Uterus (tissue), 4 donors: ENCODE measurements around the gene KIF17. TPM values are rescaled to one million over a fixed set of nuclear protein-coding genes. Genes with fewer than 3 reads are reported as not detected.

ENCODE experiments used
- DNase-seq, 2 donors: peaks; one replicate each; pipeline ENCODE4 v3.0.0-alpha.2; 2019 to 2020
- H3K27ac ChIP-seq, 2 donors: fragments of 200-600 bp; sonication (generic); 1 replicate in 1 of 2; 2 replicates in 1 of 2; pipeline ENCODE4 v1.5.1; 2016 to 2018
- H3K27me3 ChIP-seq, 2 donors: fragments of 200-600 bp; sonication (generic); one replicate each; pipeline ENCODE4 v1.5.1; 2018 to 2019; ENCODE audit warnings: control low read depth in 1 of 2
- H3K36me3 ChIP-seq, 2 donors: fragments of 200-600 bp; sonication (generic); one replicate each; pipeline ENCODE4 v1.5.1; 2019; ENCODE audit warnings: control low read depth in 1 of 2
- H3K4me1 ChIP-seq, 2 donors: fragments of 200-600 bp; sonication (generic); one replicate each; pipeline ENCODE4 v1.5.1; 2018 to 2019; ENCODE audit warnings: control low read depth in 1 of 2
- H3K4me3 ChIP-seq, 2 donors: fragments of 200-600 bp; sonication (generic); 1 replicate in 1 of 2; 2 replicates in 1 of 2; pipeline ENCODE4 v1.5.1; 2018 to 2019; ENCODE audit warnings: mild to moderate bottlenecking in 1 of 2
- H3K9me3 ChIP-seq, 2 donors: fragments of 200-600 bp; sonication (generic); one replicate each; pipeline ENCODE4 v1.5.1; 2019; ENCODE audit warnings: control low read depth in 1 of 2
- CTCF ChIP-seq, 4 experiments: fragments of 200-600 bp in 2 of 4; fragments of 450-650 bp in 2 of 4; sonication (generic) in 2 of 4; IDR thresholded peaks; one replicate each; pipeline ENCODE4 v1.5.1; 2016 to 2019; ENCODE audit warnings: antibody characterized with exemption in 4 of 4, mild to moderate bottlenecking in 2 of 4, moderate library complexity in 1 of 4
- POLR2A ChIP-seq, 2 donors: fragments of 450-650 bp; IDR thresholded peaks; one replicate each; pipeline ENCODE4 v1.6.1; 2016; ENCODE audit warnings: antibody characterized with exemption in 2 of 2, mild to moderate bottlenecking in 1 of 2, moderate library complexity in 1 of 2
- intact Hi-C: fragments of 100-400 bp; cut with DNase I; formaldehyde crosslinking; loops from one replicate; pipeline ENCODE4 v1.15.1; 2023; ENCODE audit warnings: low total_unique reads
- total RNA-seq, 4 donors: library from RNA; depleted of rRNA in 3 of 4; stranded (reverse); fragments of >200 nt in 3 of 4; gene quantifications; one replicate each; pipeline versions ENCODE4 v1.1.0 to v1.2.4, GENCODE V29; 2014 to 2023
- donor health status: DM: yes; HTN: yes; CAD: no.

KIF17 gene
- total RNA-seq, 4 donors from 2014 or later = 0.77 to 6.3 (median 4.9) TPM; not detected in 1

DNA sequence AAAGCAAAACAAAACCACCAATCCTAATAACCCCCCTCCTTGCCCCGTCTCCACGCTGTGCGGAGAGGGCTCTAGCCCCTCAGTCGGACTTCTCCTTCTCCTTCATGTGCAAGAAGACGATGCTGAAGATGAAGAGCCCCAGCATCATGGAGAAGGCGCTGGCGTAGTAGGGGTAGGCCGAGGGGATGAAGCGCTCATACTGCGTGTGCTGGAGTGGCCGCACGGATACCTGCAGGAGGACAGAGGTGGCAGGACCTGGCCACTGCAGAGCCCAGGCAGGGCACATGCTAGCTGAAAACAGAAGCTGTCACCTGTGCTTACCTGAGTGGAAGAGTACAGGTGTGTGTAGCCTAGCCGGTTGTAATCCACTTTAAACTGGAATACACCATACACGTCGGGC, 65.5 kb downstream of the KIF17 start:
- H3K27me3 ChIP-seq = no peaks in the 10 kb centered on the region
- no peak for TF ChIP-seq POLR2A (IDR thresholded peaks at IDR 0.05)
- TF ChIP-seq CTCF (IDR thresholded peaks at IDR 0.05) = no peak
- no peaks in the 10 kb centered on the region for H3K9me3 ChIP-seq
- H3K4me1 ChIP-seq = no peaks in the 10 kb centered on the region
- no peak overlapping the region for H3K4me3 ChIP-seq
- intact Hi-C loops = no loop called here
- DNase-seq = no peak
- H3K36me3 ChIP-seq = no peaks in the 10 kb centered on the region
- no peak overlapping the region for H3K27ac ChIP-seq

- intact Hi-C loops = loop anchor here (10.0 kb wide), 1 partner anchor 124 kb away; no protein-coding TSS in a partner anchor
- H3K4me3 ChIP-seq = no peak overlapping the region
- H3K36me3 ChIP-seq = no peaks in the 10 kb centered on the region
- no peaks in the 10 kb centered on the region for H3K4me1 ChIP-seq
- H3K9me3 ChIP-seq = no peaks in the 10 kb centered on the region
- no peak overlapping the region for H3K27ac ChIP-seq
- TF ChIP-seq CTCF (IDR thresholded peaks at IDR 0.05) (no peak), POLR2A (IDR thresholded peaks at IDR 0.05) (no peak)
- no peak for DNase-seq
- no peaks in the 10 kb centered on the region for H3K27me3 ChIP-seq
These were observed 68.9 kb downstream of the KIF17 start for GRCh38 chr1:20648946-20649345.

DNA sequence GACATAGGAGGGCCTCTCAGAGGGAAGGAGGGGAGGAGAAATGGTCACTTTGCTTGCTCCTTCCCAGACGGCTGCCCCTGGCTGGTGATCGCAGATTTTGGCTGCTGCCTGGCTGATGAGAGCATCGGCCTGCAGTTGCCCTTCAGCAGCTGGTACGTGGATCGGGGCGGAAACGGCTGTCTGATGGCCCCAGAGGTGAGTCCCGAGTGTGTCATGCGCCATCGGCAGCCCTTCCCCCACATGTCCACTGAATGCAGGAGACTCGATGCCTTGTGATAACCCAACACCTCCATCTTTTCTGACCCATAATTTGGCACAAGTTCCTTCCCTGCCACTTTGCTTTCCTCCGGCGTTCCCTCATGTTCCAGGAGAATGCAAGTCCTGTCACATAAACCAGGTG, 69.4 kb downstream of the KIF17 start:
- DNase-seq = no peak
- H3K4me1 ChIP-seq = no peaks in the 10 kb centered on the region
- no peaks in the 10 kb centered on the region for H3K9me3 ChIP-seq
- H3K27ac ChIP-seq = no peak overlapping the region
- no peaks in the 10 kb centered on the region for H3K36me3 ChIP-seq
- H3K4me3 ChIP-seq = no peak overlapping the region
- no peak for TF ChIP-seq POLR2A (IDR thresholded peaks at IDR 0.05)
- no peak for TF ChIP-seq CTCF (IDR thresholded peaks at IDR 0.05)
- intact Hi-C loops = loop anchor here (10.0 kb wide), 1 partner anchor 124 kb away; no protein-coding TSS in a partner anchor
- no peaks in the 10 kb centered on the region for H3K27me3 ChIP-seq

DNA sequence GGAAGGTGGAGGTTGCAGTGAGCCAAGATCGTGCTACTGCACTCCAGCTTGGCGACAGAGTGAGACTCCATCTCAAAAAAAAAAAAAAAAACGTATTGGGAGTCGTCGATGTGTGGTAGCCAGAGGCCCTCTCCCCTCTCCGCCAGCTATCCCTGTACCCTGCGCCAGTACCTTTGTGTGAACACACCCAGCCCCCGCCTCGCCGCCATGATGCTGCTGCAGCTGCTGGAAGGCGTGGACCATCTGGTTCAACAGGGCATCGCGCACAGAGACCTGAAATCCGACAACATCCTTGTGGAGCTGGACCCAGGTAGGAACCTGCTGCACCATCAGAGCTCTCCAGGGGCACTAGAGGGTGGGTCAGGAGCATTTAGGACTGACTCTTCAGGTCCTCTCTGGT, 72.4 kb downstream of the KIF17 start:
- Histone ChIP-seq H3K36me3 (no peaks in the 10 kb centered on the region), H3K4me1 (no peaks in the 10 kb centered on the region), H3K4me3 (no peak overlapping the region), H3K9me3 (no peaks in the 10 kb centered on the region), H3K27ac (no peak overlapping the region), H3K27me3 (no peaks in the 10 kb centered on the region)
- TF ChIP-seq CTCF (IDR thresholded peaks at IDR 0.05) (no peak), POLR2A (IDR thresholded peaks at IDR 0.05) (no peak)
- no peak for DNase-seq
- intact Hi-C loops = loop anchor here (10.0 kb wide), 1 partner anchor 121 kb away; no protein-coding TSS in a partner anchor

GRCh38 chr1:20644416-20644815, 73.4 kb downstream of the KIF17 start:
- intact Hi-C loops = loop anchor here (10.0 kb wide), 1 partner anchor 120 kb away; no protein-coding TSS in a partner anchor

More at GRCh38 chr1:20644416-20644815, 73.4 kb downstream of the KIF17 start:
- no peak for DNase-seq
- Histone ChIP-seq H3K4me3 (no peak overlapping the region), H3K9me3 (no peaks in the 10 kb centered on the region), H3K27me3 (no peaks in the 10 kb centered on the region), H3K4me1 (no peaks in the 10 kb centered on the region), H3K36me3 (no peaks in the 10 kb centered on the region), H3K27ac (no peak overlapping the region)
- no peak for TF ChIP-seq POLR2A (IDR thresholded peaks at IDR 0.05)
- TF ChIP-seq CTCF (IDR thresholded peaks at IDR 0.05) = no peak
